Brain microvascular endothelial cell (primary cell): ENCODE measurements around the gene CXCL3.

ENCODE experiments used
- DNase-seq: peaks from one replicate; pipeline ENCODE4 v3.0.0-alpha.2; 2020
- H3K27ac ChIP-seq: fragments of 250-450 bp; sonication (Bioruptor Pico); 2 replicates; pipeline ENCODE4 v1.5.1; 2020; ENCODE audit warnings: mild to moderate bottlenecking, moderate library complexity
- H3K27me3 ChIP-seq: fragments of 250-450 bp; sonication (Bioruptor Pico); replicated peaks from 2 replicates; pipeline ENCODE4 v1.5.1; 2020; ENCODE audit warnings: mild to moderate bottlenecking
- H3K36me3 ChIP-seq: fragments of 250-450 bp; sonication (Bioruptor Pico); replicated peaks from 2 replicates; pipeline ENCODE4 v1.5.1; 2020; ENCODE audit warnings: mild to moderate bottlenecking
- H3K4me3 ChIP-seq: 2 replicates; pipeline ENCODE4 v1.5.1; 2011; ENCODE audit warnings: low read depth, mild to moderate bottlenecking, control low read depth, low read length, moderate library complexity
- in situ Hi-C: cut with HindIII; loops from 2 replicates; pipeline ENCODE4 v1.10.0; 2017; ENCODE audit warnings: low sequenced_read_pairs, low pct_ligation_motif_present
- TF ChIP-seq, protein P1 (sequence below): IDR thresholded peaks from 2 replicates; pipeline ENCODE4 v1.5.1; 2011; ENCODE audit warnings: low read depth, mild to moderate bottlenecking, moderate library complexity, low read length, control low read depth, inconsistent platforms; ENCODE audit errors: missing control alignments

The CXCL3 gene

DNA sequence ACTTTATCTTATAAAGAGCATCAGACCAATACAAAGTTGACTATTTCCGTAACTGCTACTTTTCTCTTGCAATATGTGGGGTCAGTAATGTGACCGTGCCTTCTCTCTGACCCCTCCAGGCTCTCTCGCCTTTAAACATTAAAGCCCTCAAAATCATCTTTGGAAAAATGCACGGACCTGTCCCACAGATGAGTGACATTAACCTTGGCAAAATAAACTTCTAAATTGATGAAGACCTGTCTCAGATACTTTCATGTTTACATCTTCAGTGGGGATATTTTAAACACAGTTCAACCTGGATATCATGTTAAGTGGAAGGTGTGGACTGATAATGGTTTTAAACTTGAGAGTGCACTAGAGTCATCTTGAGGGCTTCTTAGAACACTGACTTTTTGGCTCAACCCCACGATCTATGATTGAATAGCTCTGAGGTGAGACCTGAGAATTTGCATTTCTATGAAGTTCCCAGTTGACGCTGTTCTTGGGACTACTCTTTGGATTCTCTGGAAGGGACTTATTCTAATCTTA, 26.7 kb upstream of the CXCL3 start:
- H3K27ac ChIP-seq = no peak overlapping the region
- no peaks in the 10 kb centered on the region for H3K36me3 ChIP-seq
- H3K27me3 ChIP-seq = no peaks in the 10 kb centered on the region
- no peak for DNase-seq
- TF ChIP-seq, protein P1, sequence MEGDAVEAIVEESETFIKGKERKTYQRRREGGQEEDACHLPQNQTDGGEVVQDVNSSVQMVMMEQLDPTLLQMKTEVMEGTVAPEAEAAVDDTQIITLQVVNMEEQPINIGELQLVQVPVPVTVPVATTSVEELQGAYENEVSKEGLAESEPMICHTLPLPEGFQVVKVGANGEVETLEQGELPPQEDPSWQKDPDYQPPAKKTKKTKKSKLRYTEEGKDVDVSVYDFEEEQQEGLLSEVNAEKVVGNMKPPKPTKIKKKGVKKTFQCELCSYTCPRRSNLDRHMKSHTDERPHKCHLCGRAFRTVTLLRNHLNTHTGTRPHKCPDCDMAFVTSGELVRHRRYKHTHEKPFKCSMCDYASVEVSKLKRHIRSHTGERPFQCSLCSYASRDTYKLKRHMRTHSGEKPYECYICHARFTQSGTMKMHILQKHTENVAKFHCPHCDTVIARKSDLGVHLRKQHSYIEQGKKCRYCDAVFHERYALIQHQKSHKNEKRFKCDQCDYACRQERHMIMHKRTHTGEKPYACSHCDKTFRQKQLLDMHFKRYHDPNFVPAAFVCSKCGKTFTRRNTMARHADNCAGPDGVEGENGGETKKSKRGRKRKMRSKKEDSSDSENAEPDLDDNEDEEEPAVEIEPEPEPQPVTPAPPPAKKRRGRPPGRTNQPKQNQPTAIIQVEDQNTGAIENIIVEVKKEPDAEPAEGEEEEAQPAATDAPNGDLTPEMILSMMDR = no peak
- in situ Hi-C loops = no loop called here
- no peak overlapping the region for H3K4me3 ChIP-seq

DNA sequence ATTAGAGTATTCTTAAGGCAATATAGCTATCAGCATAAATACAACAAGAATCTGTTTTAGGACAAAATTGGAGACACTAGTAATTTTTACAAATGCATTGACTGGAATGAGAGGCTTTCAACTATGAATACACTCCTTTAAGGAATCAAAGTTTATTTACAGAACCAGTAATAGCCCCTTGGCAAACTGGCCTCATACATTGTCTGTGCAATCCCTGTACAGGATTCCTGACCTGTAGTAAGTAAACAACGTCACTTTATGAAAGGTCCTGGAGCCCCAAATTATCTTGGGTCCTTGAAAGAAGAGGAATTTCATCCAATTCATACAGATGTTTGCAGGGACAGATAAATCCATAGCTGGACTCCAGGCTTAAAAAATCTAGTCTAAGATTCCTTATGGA, 25.4 kb upstream of the CXCL3 start:
- TF ChIP-seq, protein P1 = no peak
- no peaks in the 10 kb centered on the region for H3K36me3 ChIP-seq
- H3K27ac ChIP-seq = no peak overlapping the region
- no peak for DNase-seq
- no peaks in the 10 kb centered on the region for H3K27me3 ChIP-seq
- in situ Hi-C loops = no loop called here
- H3K4me3 ChIP-seq = no peak overlapping the region

DNA sequence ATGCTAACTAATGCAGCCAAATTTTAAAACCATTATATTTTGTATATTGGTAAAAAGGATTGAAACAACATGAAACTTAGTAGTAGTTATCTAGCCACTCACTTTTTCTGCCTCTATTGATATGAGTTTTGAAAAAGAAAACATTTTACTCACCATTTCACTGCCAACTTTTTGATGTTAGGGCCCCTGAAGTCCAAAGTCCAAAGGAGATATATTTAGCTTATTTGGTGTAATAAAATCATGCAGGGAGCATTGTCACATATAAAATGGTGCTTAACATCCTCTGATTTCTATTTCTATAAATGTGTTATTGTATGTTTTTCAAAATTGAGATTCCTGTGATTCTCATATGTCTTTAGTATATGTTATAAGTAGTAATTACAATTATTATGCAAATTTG, 24.5 kb upstream of the CXCL3 start:
- Histone ChIP-seq H3K36me3 (no peaks in the 10 kb centered on the region), H3K4me3 (no peak overlapping the region), H3K27ac (no peak overlapping the region), H3K27me3 (no peaks in the 10 kb centered on the region)
- TF ChIP-seq, protein P1 = no peak
- DNase-seq = no peak
- in situ Hi-C loops = no loop called here

DNA sequence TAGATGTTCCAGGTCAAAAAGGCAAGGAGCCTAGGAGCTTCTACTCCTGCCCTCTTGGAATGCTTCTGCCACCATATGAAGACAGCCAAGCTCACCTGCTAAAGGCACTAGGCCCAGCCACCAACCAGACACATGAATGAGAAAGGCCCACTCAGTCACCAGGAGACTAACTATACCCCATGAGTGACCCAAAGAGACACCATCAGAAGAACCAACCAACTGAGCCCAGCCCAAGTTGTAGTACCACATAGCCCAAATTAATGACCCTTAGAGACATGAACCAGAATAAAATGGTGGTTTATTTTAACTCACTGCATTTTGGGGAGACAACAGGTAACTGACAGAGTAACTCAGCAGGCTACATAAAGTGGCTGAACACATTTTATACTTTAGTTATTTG, 22.9 kb upstream of the CXCL3 start:
- Histone ChIP-seq H3K27me3 (no peaks in the 10 kb centered on the region), H3K27ac (no peak overlapping the region), H3K36me3 (no peaks in the 10 kb centered on the region), H3K4me3 (no peak overlapping the region)
- no peak for DNase-seq
- in situ Hi-C loops = no loop called here
- TF ChIP-seq, protein P1 = no peak

DNA sequence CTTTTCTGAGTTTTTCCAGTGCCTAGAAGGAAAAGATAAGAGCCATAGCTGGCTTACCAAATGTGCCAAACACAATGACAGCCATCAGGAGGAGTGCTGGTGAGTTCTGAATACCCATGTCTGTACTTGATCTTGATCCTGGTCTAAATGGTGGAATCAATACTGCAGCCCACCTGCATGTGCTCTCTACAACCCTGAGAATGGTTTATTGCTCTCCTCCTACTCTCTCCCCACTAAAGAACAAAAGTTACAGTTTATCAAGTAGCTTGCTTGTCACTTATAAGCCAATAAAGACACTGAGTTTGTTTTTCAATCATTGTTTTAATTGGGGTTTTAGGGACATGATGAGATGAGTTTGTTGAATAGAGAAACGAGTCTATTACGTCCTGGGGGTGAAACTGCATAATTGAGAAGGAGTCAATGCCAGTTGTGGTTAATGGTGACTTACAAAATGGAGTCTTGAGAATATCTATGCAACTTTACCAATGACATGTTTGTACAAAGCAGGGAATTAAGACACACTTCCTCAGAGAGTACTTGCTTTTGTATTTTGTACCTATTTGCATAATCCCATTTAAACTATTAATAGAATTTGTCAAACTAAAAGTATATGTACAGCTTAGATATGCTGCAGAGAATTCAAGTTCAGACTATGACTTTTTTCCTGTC, 20.8 kb upstream of the CXCL3 start:
- Histone ChIP-seq H3K27ac (no peak overlapping the region), H3K4me3 (no peak overlapping the region), H3K36me3 (no peaks in the 10 kb centered on the region), H3K27me3 (no peaks in the 10 kb centered on the region)
- no peak for DNase-seq
- TF ChIP-seq, protein P1 = no peak
- in situ Hi-C loops = no loop called here
